NCI-H1930 (cell line): Measurements from ENCODE around the gene C6orf141.

Experiments used
- DNase-seq, 2 experiments: peaks; one replicate each; lab custom pipeline; 2025; lab: John Stamatoyannopoulos, UW

The C6orf141 gene

GRCh38 chr6:49540614-49541013 lies 9.9 kb upstream of the C6orf141 start:
- no peak for DNase-seq

- DNase-seq = no peak
Measured at GRCh38 chr6:49541210-49541724, 9.2 kb upstream of the C6orf141 start.

- peak in 1 of 2 experiments; percentile 21 for DNase-seq
Measured at GRCh38 chr6:49541936-49542335, 8.5 kb upstream of the C6orf141 start.

- DNase-seq = no peak
Measured at GRCh38 chr6:49543087-49543858, 7.2 kb upstream of the C6orf141 start.

GRCh38 chr6:49546331-49546730 lies 4.1 kb upstream of the C6orf141 start:
- DNase-seq = no peak

- no peak for DNase-seq
Measured at GRCh38 chr6:49548613-49549304, 1.7 kb upstream of the C6orf141 start.

GRCh38 chr6:49549691-49550491 lies 577 bp upstream of the C6orf141 start:
- no peak for DNase-seq

GRCh38 chr6:49551078-49551865 lies 804 bp downstream of the C6orf141 start:
- DNase-seq = no peak

GRCh38 chr6:49551866-49552129 lies 1.3 kb downstream of the C6orf141 start:
- no peak for DNase-seq

- DNase-seq = no peak
Measured at GRCh38 chr6:49552596-49552995, 2.1 kb downstream of the C6orf141 start.

GRCh38 chr6:49553384-49553783 lies 2.9 kb downstream of the C6orf141 start:
- no peak for DNase-seq

GRCh38 chr6:49555951-49556350 lies 5.5 kb downstream of the C6orf141 start:
- no peak for DNase-seq

- no peak for DNase-seq
Measured at GRCh38 chr6:49556429-49556837, 6.0 kb downstream of the C6orf141 start.

GRCh38 chr6:49557177-49557576 lies 6.7 kb downstream of the C6orf141 start:
- no peak for DNase-seq

- DNase-seq = no peak
Measured at GRCh38 chr6:49558238-49558637, 7.8 kb downstream of the C6orf141 start.

- no peak for DNase-seq
Measured at GRCh38 chr6:49563006-49563886, 12.8 kb downstream of the C6orf141 start.

- no peak for DNase-seq
Measured at GRCh38 chr6:49564552-49564951, 14.1 kb downstream of the C6orf141 start.

- DNase-seq = no peak
Measured at GRCh38 chr6:49565261-49565660, 14.8 kb downstream of the C6orf141 start.

GRCh38 chr6:49565855-49566254 lies 15.4 kb downstream of the C6orf141 start:
- DNase-seq = no peak

GRCh38 chr6:49570474-49571079 lies 20.1 kb downstream of the C6orf141 start:
- no peak for DNase-seq
